Pancreas (tissue), 10 donors: Measurements from ENCODE around the gene TMEM256. TPM values are rescaled to one million over a fixed set of nuclear protein-coding genes. Genes with fewer than 3 reads are reported as not detected.

Source experiments
- ATAC-seq, 4 donors: fragments of 200-7000 bp; cut with Tn5 transposase; one replicate each; pipeline versions ENCODE4 v1.8.0 to v1.9.1; 2020; ENCODE audit warnings: mild to moderate bottlenecking in 4 of 4, moderate library complexity in 4 of 4
- DNase-seq, 6 donors: peaks; one replicate each; pipeline ENCODE4 v3.0.0-alpha.2; 2020
- FAIRE-seq: peaks from 2 replicates; lab custom pipeline; 2012; peaks lifted over from hg19 to GRCh38; lab: Jason Lieb, UNC
- H3K27ac ChIP-seq, 4 donors: fragments of 200-600 bp; sonication (generic); 1 replicate in 3 of 4; 2 replicates in 1 of 4; pipeline versions ENCODE4 v1.5.0 to v1.8.0; 2020
- H3K27me3 ChIP-seq, 4 donors: fragments of 200-600 bp; one replicate each; pipeline ENCODE4 v1.8.0; 2021
- H3K36me3 ChIP-seq, 3 donors: fragments of 200-600 bp; sonication (generic) in 1 of 3; one replicate each; pipeline versions ENCODE4 v1.5.0 to v1.8.0; 2020 to 2021
- H3K4me1 ChIP-seq, 3 donors: fragments of 200-600 bp; one replicate each; pipeline ENCODE4 v1.8.0; 2021
- H3K4me3 ChIP-seq, 4 donors: fragments of 200-600 bp; sonication (generic) in 2 of 4; one replicate each; pipeline versions ENCODE4 v1.5.0 to v1.8.0; 2020 to 2021
- H3K9me3 ChIP-seq, 4 donors: fragments of 200-600 bp; one replicate each; pipeline ENCODE4 v1.8.0; 2021
- CTCF ChIP-seq, 4 donors: fragments of 200-600 bp; sonication (generic) in 3 of 4; IDR thresholded peaks; one replicate each; pipeline versions ENCODE4 v1.5.0 to v1.8.0; 2021; ENCODE audit warnings: antibody characterized with exemption in 4 of 4
- WGBS, 2 donors: extraction: QIAGEN DNeasy Blood & Tissue Kit; methylation state at CpG; one replicate each; pipeline ENCODE4 v1.1.7; 2013; 5-methylcytosine and 5-hydroxymethylcytosine counted together
- intact Hi-C, 3 donors: fragments of 100-400 bp; cut with DNase I; formaldehyde crosslinking; loops; one replicate each; pipeline versions ENCODE4 v1.11.1 to v1.14.2; 2022
- polyA plus RNA-seq, 2 donors: library from polyadenylated mRNA; stranded (reverse); fragments of 200-250 nt; gene quantifications; one replicate each; pipeline ENCODE4 v1.2.3, GENCODE V29; 2013
- total RNA-seq, 6 donors: library from RNA; stranded (reverse); fragmentation: NEBNext Ultra II Directional in 4 of 6; extraction: Animal tissue kit (Norgen Biotek cat#: 25700) in 4 of 6; gene quantifications; one replicate each; pipeline versions ENCODE4 v1.2.1 to v1.2.4, GENCODE V29; 2021 to 2023
- donor health status: healthy with polysubstance abuse.
- donor health status: DM: no; HTN: no; CAD: no; lungs with moderate emphysema.
- donor health status: DM: no; HTN: no; CAD: no.
- donor health status: control.
- donor health status: control.
- donor health status: Bipolar disorder and iron deficiency.
- donor health status: DM: yes; HTN: yes; CAD: no.
- donor health status: DM: no; HTN: no; CAD: no.
- donor health status: DM: no; HTN: no; CAD: no.
- donor health status: DM: yes; HTN: yes; CAD: no.

The TMEM256 gene
- total and polyA plus RNA-seq, 8 donors: 32.8 to 119 (median 51.2) TPM

- Histone ChIP-seq H3K36me3 (no peaks in the 10 kb centered on the region), H3K27me3 (no peaks in the 10 kb centered on the region), H3K27ac (no peak overlapping the region), H3K9me3 (no peaks in the 10 kb centered on the region), H3K4me3 (no peak overlapping the region), H3K4me1 (peaks cover 6 to 11% (median 8%) of the 10 kb centered on the region in 3 donors)
- no peak for ATAC-seq
- WGBS, 2 donors: 91 to 93% methylated on average over 10 of the region's 10 CpGs
- no peak for FAIRE-seq
- intact Hi-C loops: no loop called here
- TF ChIP-seq CTCF (IDR thresholded peaks at IDR 0.05): no peak
- no peak for DNase-seq
Measured at GRCh38 chr17:7382901-7383300, 21.0 kb downstream of the TMEM256 start.

GRCh38 chr17:7380855-7381683, 22.8 kb downstream of the TMEM256 start, which contains the start of gene TNK1:
TSS of gene TNK1 (plus strand) at chr17:7381089. CDS start at chr17:7382927, 1,838 bp downstream.
- no peaks in the 10 kb centered on the region for H3K27me3 ChIP-seq
- FAIRE-seq (no peak), ATAC-seq (peak; percentile 89 to 93 (median 90)), DNase-seq (peak; percentile 75 to 92 (median 82))
- H3K27ac ChIP-seq: peak within 1 kb of the TSS; percentile 56 to 77 (median 74)
- TF ChIP-seq CTCF (IDR thresholded peaks at IDR 0.05): no peak
- H3K9me3 ChIP-seq: no peaks in the 10 kb centered on the region
- peaks cover 6 to 11% (median 8%) of the 10 kb centered on the region in 3 donors for H3K4me1 ChIP-seq
- H3K36me3 ChIP-seq: no peaks in the 10 kb centered on the region
- intact Hi-C loops: no loop called here
- H3K4me3 ChIP-seq: peak within 1 kb of the TSS; percentile 55 to 78 (median 64)
- 1% methylated on average over 48 to 52 of the region's 52 CpGs for WGBS, 2 donors

GRCh38 chr17:7380321-7380720, 23.6 kb downstream of the TMEM256 start:
- H3K9me3 ChIP-seq: no peaks in the 10 kb centered on the region
- FAIRE-seq (no peak), DNase-seq (peak; percentile 69 to 79 (median 78)), ATAC-seq (peak; percentile 65 to 85 (median 78))
- TF ChIP-seq CTCF (IDR thresholded peaks at IDR 0.05): no peak
- H3K4me3 ChIP-seq: peak overlapping the region; percentile 55 to 78 (median 64)
- 4 to 6% methylated on average over 7 of the region's 7 CpGs for WGBS, 2 donors
- H3K36me3 ChIP-seq: no peaks in the 10 kb centered on the region
- peaks cover 6 to 11% (median 8%) of the 10 kb centered on the region in 3 donors for H3K4me1 ChIP-seq
- no peaks in the 10 kb centered on the region for H3K27me3 ChIP-seq
- intact Hi-C loops: no loop called here
- peak overlapping the region; percentile 56 to 77 (median 74) for H3K27ac ChIP-seq

- no peak for DNase-seq
Measured at GRCh38 chr17:7379134-7379533, 24.8 kb downstream of the TMEM256 start.

More at GRCh38 chr17:7379134-7379533, 24.8 kb downstream of the TMEM256 start:
- H3K36me3 ChIP-seq: no peaks in the 10 kb centered on the region
- no peak overlapping the region for H3K4me3 ChIP-seq
- FAIRE-seq (no peak), ATAC-seq (no peak)
- intact Hi-C loops: no loop called here
- no peak for TF ChIP-seq CTCF (IDR thresholded peaks at IDR 0.05)
- no peak overlapping the region for H3K27ac ChIP-seq
- no peaks in the 10 kb centered on the region for H3K27me3 ChIP-seq
- H3K4me1 ChIP-seq: peaks cover 6 to 11% (median 8%) of the 10 kb centered on the region in 3 donors
- WGBS, 2 donors: 92 to 97% methylated on average over 3 of the region's 3 CpGs
- H3K9me3 ChIP-seq: no peaks in the 10 kb centered on the region
